Ovary (tissue), 9 donors: Measurements from ENCODE around the gene NECAB2. TPM values are rescaled to one million over a fixed set of nuclear protein-coding genes. Genes with fewer than 3 reads are reported as not detected.

ENCODE experiments used
- DNase-seq, 5 donors: peaks; one replicate each; pipeline ENCODE4 v3.0.0-alpha.2; 2019 to 2020
- H3K27ac ChIP-seq, 2 donors: fragments of 200-600 bp; one replicate each; pipeline versions ENCODE4 v1.5.1 to v1.8.0; 2019 to 2022
- H3K27me3 ChIP-seq: fragments of 200-600 bp; one replicate; pipeline ENCODE4 v1.8.0; 2022
- H3K36me3 ChIP-seq: fragments of 200-600 bp; sonication (generic); one replicate; pipeline ENCODE4 v1.5.1; 2019
- H3K4me1 ChIP-seq: one replicate; pipeline ENCODE4 v1.8.1; 2013; ENCODE audit warnings: mild to moderate bottlenecking, moderate library complexity; ENCODE audit not compliant: insufficient read depth
- H3K4me3 ChIP-seq: fragments of 200-600 bp; sonication (generic); one replicate; pipeline ENCODE4 v1.5.1; 2017
- H3K9me3 ChIP-seq, 2 donors: fragments of 200-600 bp in 1 of 2; sonication (generic) in 1 of 2; one replicate each; pipeline versions ENCODE4 v1.5.1 to v1.8.1; 2013 to 2019; ENCODE audit warnings: mild to moderate bottlenecking in 1 of 2, moderate library complexity in 1 of 2
- CTCF ChIP-seq, 3 donors: fragments of 450-650 bp in 2 of 3; fragments of 200-600 bp in 1 of 3; IDR thresholded peaks; one replicate each; pipeline versions ENCODE4 v1.5.1 to v1.8.0; 2016 to 2022; ENCODE audit warnings: antibody characterized with exemption in 3 of 3, mild to moderate bottlenecking in 1 of 3
- EP300 ChIP-seq: sonication (generic); formaldehyde crosslinking; IDR thresholded peaks from one replicate; pipeline ENCODE4 v1.6.1; 2017; ENCODE audit warnings: antibody characterized with exemption
- POLR2A ChIP-seq: fragments of 450-650 bp; IDR thresholded peaks from one replicate; pipeline ENCODE4 v1.6.1; 2017; ENCODE audit warnings: antibody characterized with exemption, mild to moderate bottlenecking, moderate library complexity
- WGBS, 3 donors: extraction: QIAGEN DNeasy Blood & Tissue Kit in 1 of 3; methylation state at CpG; one replicate each; pipeline versions ENCODE4 v1.1.5 to v1.1.7; 2013 to 2017; 5-methylcytosine and 5-hydroxymethylcytosine counted together
- intact Hi-C, 4 donors: fragments of 100-400 bp; cut with DNase I; formaldehyde crosslinking; loops; one replicate each; pipeline versions ENCODE4 v1.11.0 to v1.15.1; 2022 to 2023
- polyA plus RNA-seq, 2 donors: library from polyadenylated mRNA; stranded (reverse); fragments of 200-250 nt in 1 of 2; fragments of 350-450 nt in 1 of 2; fragmentation: Illumina TruSeq in 1 of 2; extraction: RNeasy Lipid Tissue Mini Kit (QIAGEN cat#74804) in 1 of 2; gene quantifications; one replicate each; pipeline ENCODE4 v1.2.3, GENCODE V29; 2013 to 2014
- total RNA-seq, 7 donors: library from RNA; depleted of rRNA in 2 of 7; stranded (reverse); fragments of >200 nt in 2 of 7; fragmentation: NEBNext Ultra II Directional in 3 of 7; extraction: Animal tissue kit (Norgen Biotek cat#: 25700) in 3 of 7; gene quantifications; one replicate each; pipeline versions ENCODE4 v1.1.0 to v1.2.4, GENCODE V29; 2016 to 2023
- donor health status: DM: no; HTN: no; CAD: no; lungs with moderate emphysema.
- donor health status: DM: no; HTN: no; CAD: no.
- donor health status: Bipolar disorder and iron deficiency.
- donor health status: DM: yes; HTN: yes; CAD: no.
- donor health status: DM: no; HTN: no; CAD: no.
- donor health status: DM: yes; HTN: yes; CAD: no.

The NECAB2 gene
- total and polyA plus RNA-seq, 9 donors, result 0.20 to 1.6 (median 0.50) TPM; not detected in 4

- 9 to 17% (median 10%) methylated on average over 25 to 45 of the region's 45 CpGs for WGBS, 3 donors
- intact Hi-C loops, result loop anchor here in 3 of 4 donors (5.0 to 10.0 kb wide), 5 partner anchors 96 to 516 kb away; partner anchors contain the start of gene TAF1C (in 1 of the 3)
Observed at GRCh38 chr16:83968891-83969649, 1.0 kb downstream of the NECAB2 start.

DNA sequence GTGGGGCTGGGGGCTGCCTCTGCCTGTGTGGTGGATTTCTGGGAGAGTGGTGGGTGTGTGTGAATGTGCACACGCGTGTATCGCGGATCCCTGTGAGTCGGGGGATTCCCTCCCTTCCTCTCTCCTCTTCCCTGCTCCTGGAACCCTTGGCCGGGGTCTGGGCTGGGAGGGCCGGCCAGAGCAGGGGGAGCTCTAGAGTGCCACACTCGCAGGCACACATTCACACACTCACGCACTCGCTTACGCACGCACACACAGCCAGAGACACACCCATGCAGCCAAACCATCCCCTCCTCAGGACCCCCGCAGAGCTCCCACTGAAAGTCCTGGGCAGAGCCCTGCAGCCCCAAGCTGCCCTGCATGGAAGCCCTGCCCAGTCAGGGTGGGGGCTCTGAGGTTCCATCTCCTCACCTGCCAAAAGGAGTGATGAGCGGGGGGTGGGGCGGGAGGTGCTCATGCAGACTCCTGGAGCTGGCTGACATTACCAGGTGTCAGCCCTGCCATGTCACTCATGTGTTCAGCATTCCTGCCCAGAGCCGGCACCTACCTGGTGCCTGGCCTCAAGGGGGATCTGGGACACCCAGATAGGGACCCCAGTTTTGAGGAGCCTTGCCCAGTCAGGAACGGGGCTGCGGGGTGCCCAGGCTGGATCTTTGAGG lies 1.9 kb downstream of the NECAB2 start:
- Histone ChIP-seq H3K9me3 (no peaks in the 10 kb centered on the region), H3K36me3 (no peaks in the 10 kb centered on the region), H3K27me3 (no peaks in the 10 kb centered on the region), H3K27ac (no peak overlapping the region), H3K4me1 (no peaks in the 10 kb centered on the region), H3K4me3 (no peak overlapping the region)
- TF ChIP-seq POLR2A, result no peak
- TF ChIP-seq EP300, result no peak
- TF ChIP-seq CTCF (IDR thresholded peaks at IDR 0.05), result no peak
- 63 to 80% (median 74%) methylated on average over 18 of the region's 18 CpGs for WGBS, 3 donors
- intact Hi-C loops, result loop anchor here in 3 of 4 donors (5.0 to 10.0 kb wide), 6 partner anchors 77 to 515 kb away; partner anchors contain the start of gene TAF1C (in 1 of the 3)
- DNase-seq, result no peak

More at GRCh38 chr16:83968891-83969649, 1.0 kb downstream of the NECAB2 start:
- no peaks in the 10 kb centered on the region for H3K36me3 ChIP-seq
- H3K4me1 ChIP-seq, result no peaks in the 10 kb centered on the region
- no peak overlapping the region for H3K4me3 ChIP-seq
- H3K9me3 ChIP-seq, result no peaks in the 10 kb centered on the region
- no peak for DNase-seq
- no peaks in the 10 kb centered on the region for H3K27me3 ChIP-seq
- no peak overlapping the region for H3K27ac ChIP-seq
- TF ChIP-seq EP300 (no peak), CTCF (IDR thresholded peaks at IDR 0.05) (no peak), POLR2A (no peak)

- H3K27ac ChIP-seq, result no peak overlapping the region
- DNase-seq, result no peak
- H3K27me3 ChIP-seq, result no peaks in the 10 kb centered on the region
- H3K9me3 ChIP-seq, result no peaks in the 10 kb centered on the region
- no peaks in the 10 kb centered on the region for H3K36me3 ChIP-seq
- intact Hi-C loops, result loop anchor here in 1 of 4 donors (5.0 kb wide), 1 partner anchor 77 kb away; no protein-coding TSS in a partner anchor
- no peak overlapping the region for H3K4me3 ChIP-seq
- WGBS, 3 donors, result 84 to 91% (median 86%) methylated on average over 6 of the region's 6 CpGs
- no peaks in the 10 kb centered on the region for H3K4me1 ChIP-seq
- TF ChIP-seq CTCF (IDR thresholded peaks at IDR 0.05) (no peak), POLR2A (no peak), EP300 (no peak)
Observed at GRCh38 chr16:83970430-83970815, 2.4 kb downstream of the NECAB2 start.

- no peaks in the 10 kb centered on the region for H3K9me3 ChIP-seq
- intact Hi-C loops, result loop anchor here in 1 of 4 donors (5.0 kb wide), 1 partner anchor 76 kb away; no protein-coding TSS in a partner anchor
- H3K27me3 ChIP-seq, result no peaks in the 10 kb centered on the region
- no peaks in the 10 kb centered on the region for H3K36me3 ChIP-seq
- H3K4me3 ChIP-seq, result no peak overlapping the region
- WGBS, 3 donors, result 67 to 72% (median 71%) methylated on average over 27 of the region's 27 CpGs
- TF ChIP-seq EP300 (no peak), POLR2A (no peak), CTCF (IDR thresholded peaks at IDR 0.05) (no peak)
- no peak for DNase-seq
- no peaks in the 10 kb centered on the region for H3K4me1 ChIP-seq
- no peak overlapping the region for H3K27ac ChIP-seq
Observed at GRCh38 chr16:83971165-83972130, 3.4 kb downstream of the NECAB2 start.
